ENCODE measurements around the gene TBC1D10A.
A peak's percentile ranks its signal among the peaks of the same experiment; 100 is the strongest.

- TF ChIP-seq REST (IDR thresholded peaks at IDR 0.05; ENCODE audit: low read depth) (no peak), TCF12 (IDR thresholded peaks at IDR 0.05; ENCODE audit: low read depth) (peak; percentile 37; the same call in 1 of the 2 replicates), MAX (IDR thresholded peaks at IDR 0.05) (peak; percentile 76), CEBPB (IDR thresholded peaks at IDR 0.05) (no peak), RAD21 (IDR thresholded peaks at IDR 0.05; ENCODE audit: low read depth) (no peak), CREB1 (IDR thresholded peaks at IDR 0.05; ENCODE audit: low read depth) (peak; percentile 88), EP300 (IDR thresholded peaks at IDR 0.05; ENCODE audit: borderline replicate concordance) (peak; percentile 31; the same call in 1 of the 2 replicates), EGR1 (IDR thresholded peaks at IDR 0.05) (no peak; the same call in 1 of the 2 replicates)
Measured at GRCh38 chr22:30356449-30357235, 29.9 kb upstream of the TBC1D10A start, which contains the start of the genes CCDC157 and SF3A1.
